GM19023 (cell line): Measurements from ENCODE around the gene CHRM4.

Experiments
- ATAC-seq: cut with Tn5 transposase; IDR thresholded peaks from one replicate; pipeline ENCODE4 v1.9.1; 2021; ENCODE audit warnings: mild to moderate bottlenecking, moderate library complexity; ENCODE audit not compliant: unreplicated experiment

CHRM4 gene

GRCh38 chr11:46350695-46351094 is 40.9 kb downstream of the CHRM4 start:
- no peak for ATAC-seq

- ATAC-seq: no peak
Observed at GRCh38 chr11:46348566-46349401, 42.8 kb downstream of the CHRM4 start.

GRCh38 chr11:46347637-46348311 is 43.8 kb downstream of the CHRM4 start:
- no peak for ATAC-seq

- peak; percentile 64 for ATAC-seq
Observed at GRCh38 chr11:46346886-46347636, 44.5 kb downstream of the CHRM4 start, which contains the start of gene DGKZ. DGKZ (plus strand) TSS chr11:46347463; CDS start chr11:46347660, 197 bp downstream.

- ATAC-seq: no peak
Observed at GRCh38 chr11:46345881-46346484, 45.6 kb downstream of the CHRM4 start.

- no peak for ATAC-seq
Observed at GRCh38 chr11:46345131-46345597, 46.4 kb downstream of the CHRM4 start.

GRCh38 chr11:46343520-46343919 is 48.1 kb downstream of the CHRM4 start:
- no peak for ATAC-seq

GRCh38 chr11:46342239-46342638 is 49.3 kb downstream of the CHRM4 start:
- no peak for ATAC-seq

- ATAC-seq: no peak
Observed at GRCh38 chr11:46341454-46341853, 50.1 kb downstream of the CHRM4 start.

GRCh38 chr11:46339816-46340215 is 51.8 kb downstream of the CHRM4 start:
- no peak for ATAC-seq

GRCh38 chr11:46338988-46339666 is 52.4 kb downstream of the CHRM4 start:
- ATAC-seq: no peak

- ATAC-seq: no peak
Observed at GRCh38 chr11:46338636-46338987, 53.0 kb downstream of the CHRM4 start.

- ATAC-seq: no peak
Observed at GRCh38 chr11:46337626-46338345, 53.8 kb downstream of the CHRM4 start.

GRCh38 chr11:46336563-46337180 is 54.9 kb downstream of the CHRM4 start:
- ATAC-seq: no peak

- ATAC-seq: no peak
Observed at GRCh38 chr11:46335890-46336562, 55.5 kb downstream of the CHRM4 start.

- no peak for ATAC-seq
Observed at GRCh38 chr11:46335271-46335670, 56.3 kb downstream of the CHRM4 start.

- no peak for ATAC-seq
Observed at GRCh38 chr11:46334211-46334610, 57.4 kb downstream of the CHRM4 start.
